ENCODE data around the gene IFT27. TPM values are rescaled to one million over a fixed set of nuclear protein-coding genes. Genes with fewer than 3 reads are reported as not detected.
"Not testable (repeated sequence)": the region's sequence is repeated elsewhere in the genome, so short reads cannot be mapped to it uniquely, and the experiment has no call there.

IFT27 gene
- polyA plus RNA-seq, 1 donor from 2014 or later = 111 TPM

- Histone ChIP-seq H4K20me1 (ENCODE audit: insufficient read depth) (no peaks in the 10 kb centered on the region), H3K4me3 (ENCODE audit: low read length) (no peak overlapping the region), H3K9ac (ENCODE audit: low read length) (no peak overlapping the region), H2AFZ (ENCODE audit: low read depth, low read length) (no peak overlapping the region), H3K9me3 (ENCODE audit: low read length) (no peaks in the 10 kb centered on the region), H3K27ac (ENCODE audit: low read length) (no peak overlapping the region), H3K4me2 (ENCODE audit: low read length) (no peak overlapping the region), H3K27me3 (ENCODE audit: insufficient read depth, low read depth, low read length) (no peaks in the 10 kb centered on the region), H3F3A (ENCODE audit: insufficient read depth, low read length, poor library complexity, severe bottlenecking) (no peaks in the 10 kb centered on the region), H3K9me2 (ENCODE audit: insufficient read depth, low read length) (no peaks in the 10 kb centered on the region), H3K79me2 (replicated peaks; ENCODE audit: insufficient read depth, low read length) (no peaks in the 10 kb centered on the region), H3K36me3 (ENCODE audit: insufficient read depth, low read length) (no peaks in the 10 kb centered on the region)
- TF ChIP-seq TAF1 (IDR thresholded peaks at IDR 0.05; ENCODE audit: low read depth) (no peak), MXI1 (conservative IDR thresholded peaks at IDR 0.05; ENCODE audit: poor library complexity, severe bottlenecking) (no peak), POLR2AphosphoS5 (IDR thresholded peaks at IDR 0.05) (no peak), REST (IDR thresholded peaks at IDR 0.05; ENCODE audit: borderline replicate concordance) (no peak), CTCF (IDR thresholded peaks at IDR 0.05; ENCODE audit: poor library complexity, severe bottlenecking) (no peak), SMC3 (conservative IDR thresholded peaks at IDR 0.05; ENCODE audit: poor library complexity) (no peak), RAD21 (conservative IDR thresholded peaks at IDR 0.05) (no peak), EZH2 (IDR thresholded peaks at IDR 0.05; ENCODE audit: borderline replicate concordance, insufficient read depth, low read length, poor library complexity, severe bottlenecking) (no peak), EP300 (conservative IDR thresholded peaks at IDR 0.05; ENCODE audit: poor library complexity, severe bottlenecking) (no peak)
These were observed 43.3 kb downstream of the IFT27 start for GRCh38 chr22:36732609-36733008.

GRCh38 chr22:36731916-36732315 is 44.0 kb downstream of the IFT27 start:
- TF ChIP-seq SMC3 (conservative IDR thresholded peaks at IDR 0.05; ENCODE audit: poor library complexity) (no peak), CTCF (IDR thresholded peaks at IDR 0.05; ENCODE audit: poor library complexity, severe bottlenecking) (no peak), REST (IDR thresholded peaks at IDR 0.05; ENCODE audit: borderline replicate concordance) (no peak), MXI1 (conservative IDR thresholded peaks at IDR 0.05; ENCODE audit: poor library complexity, severe bottlenecking) (no peak), EZH2 (IDR thresholded peaks at IDR 0.05; ENCODE audit: borderline replicate concordance, insufficient read depth, low read length, poor library complexity, severe bottlenecking) (no peak), RAD21 (conservative IDR thresholded peaks at IDR 0.05) (no peak), TAF1 (IDR thresholded peaks at IDR 0.05; ENCODE audit: low read depth) (no peak), POLR2AphosphoS5 (IDR thresholded peaks at IDR 0.05) (no peak), EP300 (conservative IDR thresholded peaks at IDR 0.05; ENCODE audit: poor library complexity, severe bottlenecking) (no peak)
- Histone ChIP-seq H2AFZ (ENCODE audit: low read depth, low read length) (no peak overlapping the region), H3K9ac (ENCODE audit: low read length) (no peak overlapping the region), H3K9me2 (ENCODE audit: insufficient read depth, low read length) (no peaks in the 10 kb centered on the region), H3K36me3 (ENCODE audit: insufficient read depth, low read length) (no peaks in the 10 kb centered on the region), H3K9me3 (ENCODE audit: low read length) (no peaks in the 10 kb centered on the region), H3K4me2 (ENCODE audit: low read length) (no peak overlapping the region), H3K4me3 (ENCODE audit: low read length) (no peak overlapping the region), H3F3A (ENCODE audit: insufficient read depth, low read length, poor library complexity, severe bottlenecking) (no peaks in the 10 kb centered on the region), H3K27me3 (ENCODE audit: insufficient read depth, low read depth, low read length) (no peaks in the 10 kb centered on the region), H3K79me2 (replicated peaks; ENCODE audit: insufficient read depth, low read length) (no peaks in the 10 kb centered on the region), H4K20me1 (ENCODE audit: insufficient read depth) (no peaks in the 10 kb centered on the region), H3K27ac (ENCODE audit: low read length) (no peak overlapping the region)

- H3K27me3 ChIP-seq (ENCODE audit: insufficient read depth, low read depth, low read length); H3K4me2 ChIP-seq (ENCODE audit: low read length); H3K79me2 ChIP-seq (replicated peaks; ENCODE audit: insufficient read depth, low read length); H3K9me2 ChIP-seq (ENCODE audit: insufficient read depth, low read length); H3K4me3 ChIP-seq (ENCODE audit: low read length); H4K20me1 ChIP-seq (ENCODE audit: insufficient read depth); H3F3A ChIP-seq (ENCODE audit: insufficient read depth, low read length, poor library complexity, severe bottlenecking); H3K27ac ChIP-seq (ENCODE audit: low read length); H3K9me3 ChIP-seq (ENCODE audit: low read length); H3K9ac ChIP-seq (ENCODE audit: low read length); H3K36me3 ChIP-seq (ENCODE audit: insufficient read depth, low read length); H2AFZ ChIP-seq (ENCODE audit: low read depth, low read length): not testable (repeated sequence)
These were observed 44.6 kb downstream of the IFT27 start for GRCh38 chr22:36731321-36731720.
